ENCODE results near the gene FBXL19. TPM values are rescaled to one million over a fixed set of nuclear protein-coding genes. Genes with fewer than 3 reads are reported as not detected.
A peak's percentile ranks its signal among the peaks of the same experiment; 100 is the strongest.

FBXL19 gene
- total and polyA plus RNA-seq, 2 of the 13 experiments (the other 11 are each of a cell fraction or from before 2014, with no cell fraction given) = 6.0 to 13.7 TPM

DNA sequence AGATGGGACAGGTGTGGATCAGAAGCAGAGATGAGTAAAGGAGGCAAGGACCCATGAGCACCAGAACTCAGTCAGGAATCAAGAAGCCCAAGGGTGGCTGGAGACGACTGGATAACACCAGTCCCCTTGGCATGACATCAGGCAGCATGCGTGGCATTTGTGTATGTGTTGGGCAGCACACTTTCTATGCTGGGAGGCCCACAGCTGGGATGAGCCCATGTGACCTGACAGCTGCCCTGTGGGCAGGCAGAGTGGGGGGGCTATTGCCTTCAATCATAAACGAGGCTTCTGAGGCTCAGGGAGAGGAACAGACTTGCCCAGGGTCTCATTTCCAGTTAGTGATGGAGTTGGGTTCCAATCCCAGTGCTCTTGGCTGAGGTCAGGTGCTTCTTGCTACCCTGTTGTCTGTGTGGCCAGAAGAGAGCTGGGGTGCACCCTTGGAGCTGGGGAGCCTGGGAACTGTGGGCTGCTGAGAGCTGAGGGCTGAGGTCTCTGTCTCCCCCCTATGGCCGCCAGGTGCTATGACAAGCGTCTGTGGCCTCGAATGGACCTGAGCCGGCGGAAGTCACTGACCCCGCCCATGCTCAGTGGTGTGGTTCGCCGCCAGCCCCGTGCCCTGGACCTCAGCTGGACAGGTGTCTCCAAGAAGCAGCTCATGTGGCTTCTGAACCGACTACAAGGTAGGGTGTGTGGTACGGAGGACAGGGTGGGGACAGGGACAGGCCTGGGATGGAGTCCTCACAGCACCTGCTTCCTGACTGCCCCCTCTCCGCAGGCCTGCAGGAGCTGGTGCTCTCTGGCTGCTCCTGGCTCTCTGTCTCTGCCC lies 18.4 kb downstream of the FBXL19 start:
- peak; percentile 80 for DNase-seq (ENCODE audit: low spot score)
- no peaks in the 10 kb centered on the region for H3K27me3 ChIP-seq (ENCODE audit: control insufficient read depth in 1 of 2, insufficient read depth in 2 of 2, low read length in 2 of 2)
- H3K4me2 ChIP-seq (ENCODE audit: low read depth, low read length) = peak overlapping the region; percentile 62
- BruUV-seq (replicated peaks) = no TSS peak
- in situ Hi-C loops (cut with HindIII; ENCODE audit: extremely low pct_ligation_motif_present, low pct_unique_long_range_greater_than_20kb) (no loop called here), intact Hi-C loops (cut with micrococcal nuclease; ENCODE audit: unreplicated experiment) (no loop called here)
- POLR2A ChIA-PET = interaction anchor here (0.7 to 2.4 kb wide), 22 partner anchors 8 to 331 kb away, joined by 3 to 20 read pairs (median 4); partner anchors contain the start of genes FBXL19, HSD3B7, KAT8 and PRSS8
- 49% methylated on average over 6 of the region's 15 CpGs for WGBS (ENCODE audit: low lambda C conversion rate)
- H4K20me1 ChIP-seq (ENCODE audit: insufficient read depth, low read length) = no peaks in the 10 kb centered on the region
- peak; percentile 95 for ATAC-seq
- H2AFZ ChIP-seq (ENCODE audit: low read length) = no peak overlapping the region
- peaks cover 10 to 23% of the 10 kb centered on the region in 2 experiments; a peak in 4 of 5 replicates for H3K36me3 ChIP-seq (replicated peaks in 1 of 2; ENCODE audit: control insufficient read depth in 1 of 2, insufficient read depth in 2 of 2, low read length in 2 of 2)
- no peaks in the 10 kb centered on the region for H3K79me2 ChIP-seq (ENCODE audit: insufficient read depth, low read length)
- peak overlapping the region in 2 of 3 experiments; percentile 32 to 54; a peak in 3 of 6 replicates for H3K4me3 ChIP-seq (replicated peaks in 1 of 3; ENCODE audit: insufficient read depth in 1 of 3, low read depth in 2 of 3, low read length in 3 of 3)
- CTCF ChIA-PET (ENCODE audit: low intra/inter-chr PET ratio, low total read pairs) = interaction anchor here (0.7 to 0.8 kb wide), 2 partner anchors 12 kb away, joined by 4 read pairs; no protein-coding TSS in a partner anchor
- H3K9me3 ChIP-seq (ENCODE audit: low read length) = no peaks in the 10 kb centered on the region
- H3K9ac ChIP-seq (ENCODE audit: insufficient read depth, low read depth, low read length) = peak overlapping the region; percentile 48; the same call in 1 of the 2 replicates
- H3K4me1 ChIP-seq (ENCODE audit: insufficient read depth, low read length) = peaks cover 17% of the 10 kb centered on the region
- FAIRE-seq = peak; percentile 66
- H3K27ac ChIP-seq (ENCODE audit: extremely low read length, insufficient read depth, low read length) = peak overlapping the region; percentile 37
- TF ChIP-seq, protein P1, sequence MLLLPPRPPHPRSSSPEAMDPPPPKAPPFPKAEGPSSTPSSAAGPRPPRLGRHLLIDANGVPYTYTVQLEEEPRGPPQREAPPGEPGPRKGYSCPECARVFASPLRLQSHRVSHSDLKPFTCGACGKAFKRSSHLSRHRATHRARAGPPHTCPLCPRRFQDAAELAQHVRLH (CRISPR knock-in tag; IDR thresholded peaks at IDR 0.05; ENCODE audit: borderline replicate concordance, low read depth) = peak; percentile 69; the same call in 1 of the 2 replicates
- TF ChIP-seq ZNF672 (CRISPR knock-in tag; IDR thresholded peaks at IDR 0.05) = no peak
- TF ChIP-seq, protein P2, sequence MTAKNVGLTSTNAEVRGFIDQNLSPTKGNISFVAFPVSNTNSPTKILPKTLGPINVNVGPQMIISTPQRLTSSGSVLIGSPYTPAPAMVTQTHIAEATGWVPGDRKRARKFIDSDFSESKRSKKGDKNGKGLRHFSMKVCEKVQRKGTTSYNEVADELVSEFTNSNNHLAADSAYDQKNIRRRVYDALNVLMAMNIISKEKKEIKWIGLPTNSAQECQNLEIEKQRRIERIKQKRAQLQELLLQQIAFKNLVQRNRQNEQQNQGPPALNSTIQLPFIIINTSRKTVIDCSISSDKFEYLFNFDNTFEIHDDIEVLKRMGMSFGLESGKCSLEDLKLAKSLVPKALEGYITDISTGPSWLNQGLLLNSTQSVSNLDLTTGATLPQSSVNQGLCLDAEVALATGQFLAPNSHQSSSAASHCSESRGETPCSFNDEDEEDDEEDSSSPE (CRISPR knock-in tag; IDR thresholded peaks at IDR 0.05) = no peak; the same call in 1 of the 2 replicates
- no peak for TF ChIP-seq ZNF263 (CRISPR knock-in tag; IDR thresholded peaks at IDR 0.05)
- TF ChIP-seq, protein P3, sequence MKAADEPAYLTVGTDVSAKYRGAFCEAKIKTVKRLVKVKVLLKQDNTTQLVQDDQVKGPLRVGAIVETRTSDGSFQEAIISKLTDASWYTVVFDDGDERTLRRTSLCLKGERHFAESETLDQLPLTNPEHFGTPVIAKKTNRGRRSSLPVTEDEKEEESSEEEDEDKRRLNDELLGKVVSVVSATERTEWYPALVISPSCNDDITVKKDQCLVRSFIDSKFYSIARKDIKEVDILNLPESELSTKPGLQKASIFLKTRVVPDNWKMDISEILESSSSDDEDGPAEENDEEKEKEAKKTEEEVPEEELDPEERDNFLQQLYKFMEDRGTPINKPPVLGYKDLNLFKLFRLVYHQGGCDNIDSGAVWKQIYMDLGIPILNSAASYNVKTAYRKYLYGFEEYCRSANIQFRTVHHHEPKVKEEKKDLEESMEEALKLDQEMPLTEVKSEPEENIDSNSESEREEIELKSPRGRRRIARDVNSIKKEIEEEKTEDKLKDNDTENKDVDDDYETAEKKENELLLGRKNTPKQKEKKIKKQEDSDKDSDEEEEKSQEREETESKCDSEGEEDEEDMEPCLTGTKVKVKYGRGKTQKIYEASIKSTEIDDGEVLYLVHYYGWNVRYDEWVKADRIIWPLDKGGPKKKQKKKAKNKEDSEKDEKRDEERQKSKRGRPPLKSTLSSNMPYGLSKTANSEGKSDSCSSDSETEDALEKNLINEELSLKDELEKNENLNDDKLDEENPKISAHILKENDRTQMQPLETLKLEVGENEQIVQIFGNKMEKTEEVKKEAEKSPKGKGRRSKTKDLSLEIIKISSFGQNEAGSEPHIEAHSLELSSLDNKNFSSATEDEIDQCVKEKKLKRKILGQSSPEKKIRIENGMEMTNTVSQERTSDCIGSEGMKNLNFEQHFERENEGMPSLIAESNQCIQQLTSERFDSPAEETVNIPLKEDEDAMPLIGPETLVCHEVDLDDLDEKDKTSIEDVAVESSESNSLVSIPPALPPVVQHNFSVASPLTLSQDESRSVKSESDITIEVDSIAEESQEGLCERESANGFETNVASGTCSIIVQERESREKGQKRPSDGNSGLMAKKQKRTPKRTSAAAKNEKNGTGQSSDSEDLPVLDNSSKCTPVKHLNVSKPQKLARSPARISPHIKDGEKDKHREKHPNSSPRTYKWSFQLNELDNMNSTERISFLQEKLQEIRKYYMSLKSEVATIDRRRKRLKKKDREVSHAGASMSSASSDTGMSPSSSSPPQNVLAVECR (CRISPR knock-in tag; IDR thresholded peaks at IDR 0.05; ENCODE audit: borderline replicate concordance) = peak; percentile 79; the same call in 1 of the 2 replicates
- no peak for TF ChIP-seq RNF2 (conservative IDR thresholded peaks at IDR 0.05; ENCODE audit: low read depth)
- 0 out of 2 replicates have a peak, but pooled peaks have one; percentile 17 for TF ChIP-seq ZNF792 (CRISPR knock-in tag; IDR thresholded peaks at IDR 0.05)
- TF ChIP-seq, protein P4, sequence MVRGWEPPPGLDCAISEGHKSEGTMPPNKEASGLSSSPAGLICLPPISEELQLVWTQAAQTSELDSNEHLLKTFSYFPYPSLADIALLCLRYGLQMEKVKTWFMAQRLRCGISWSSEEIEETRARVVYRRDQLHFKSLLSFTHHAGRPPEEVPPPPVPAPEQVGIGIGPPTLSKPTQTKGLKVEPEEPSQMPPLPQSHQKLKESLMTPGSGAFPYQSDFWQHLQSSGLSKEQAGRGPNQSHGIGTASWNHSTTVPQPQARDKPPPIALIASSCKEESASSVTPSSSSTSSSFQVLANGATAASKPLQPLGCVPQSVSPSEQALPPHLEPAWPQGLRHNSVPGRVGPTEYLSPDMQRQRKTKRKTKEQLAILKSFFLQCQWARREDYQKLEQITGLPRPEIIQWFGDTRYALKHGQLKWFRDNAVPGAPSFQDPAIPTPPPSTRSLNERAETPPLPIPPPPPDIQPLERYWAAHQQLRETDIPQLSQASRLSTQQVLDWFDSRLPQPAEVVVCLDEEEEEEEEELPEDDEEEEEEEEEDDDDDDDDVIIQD (CRISPR knock-in tag; IDR thresholded peaks at IDR 0.05; ENCODE audit: low read depth) = no peak
- TF ChIP-seq, protein P5, sequence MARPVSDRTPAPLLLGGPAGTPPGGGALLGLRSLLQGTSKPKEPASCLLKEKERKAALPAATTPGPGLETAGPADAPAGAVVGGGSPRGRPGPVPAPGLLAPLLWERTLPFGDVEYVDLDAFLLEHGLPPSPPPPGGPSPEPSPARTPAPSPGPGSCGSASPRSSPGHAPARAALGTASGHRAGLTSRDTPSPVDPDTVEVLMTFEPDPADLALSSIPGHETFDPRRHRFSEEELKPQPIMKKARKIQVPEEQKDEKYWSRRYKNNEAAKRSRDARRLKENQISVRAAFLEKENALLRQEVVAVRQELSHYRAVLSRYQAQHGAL (CRISPR knock-in tag; IDR thresholded peaks at IDR 0.05; ENCODE audit: not compliant biosample characterization) = no peak
- no peak for TF ChIP-seq NFYB (CRISPR knock-in tag; IDR thresholded peaks at IDR 0.05)
- 0 out of 2 replicates have a peak, but pooled peaks have one; percentile 4 for TF ChIP-seq RARA (CRISPR knock-in tag; IDR thresholded peaks at IDR 0.05)
- peak; percentile 48; the same call in 1 of the 2 replicates for TF ChIP-seq SP5 (CRISPR knock-in tag; IDR thresholded peaks at IDR 0.05; ENCODE audit: borderline replicate concordance, low read depth)

Measured in HepG2 (cell line).